ENCODE results near the gene TAC4.

DNA sequence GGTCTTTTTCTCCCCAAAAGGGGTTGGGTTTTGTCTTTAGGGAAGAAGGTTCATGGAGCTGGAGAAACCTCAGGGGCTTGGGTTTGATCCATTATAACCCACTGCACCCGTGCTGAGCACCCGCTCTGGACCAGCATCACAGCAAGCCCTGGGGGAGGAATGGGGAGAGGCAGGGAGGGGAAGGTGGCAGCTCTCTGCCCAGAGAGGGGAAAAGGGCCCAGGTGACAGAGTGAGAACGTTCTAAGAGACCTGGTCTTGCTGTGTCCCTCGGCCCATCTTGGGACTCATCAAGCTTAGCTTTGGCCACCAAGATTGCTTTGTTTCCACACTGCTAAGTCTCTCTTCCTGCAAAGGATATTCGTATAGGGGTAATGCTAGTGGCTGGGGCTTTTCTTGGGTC lies 38.2 kb upstream of the TAC4 start:
- TF ChIP-seq, protein P1, sequence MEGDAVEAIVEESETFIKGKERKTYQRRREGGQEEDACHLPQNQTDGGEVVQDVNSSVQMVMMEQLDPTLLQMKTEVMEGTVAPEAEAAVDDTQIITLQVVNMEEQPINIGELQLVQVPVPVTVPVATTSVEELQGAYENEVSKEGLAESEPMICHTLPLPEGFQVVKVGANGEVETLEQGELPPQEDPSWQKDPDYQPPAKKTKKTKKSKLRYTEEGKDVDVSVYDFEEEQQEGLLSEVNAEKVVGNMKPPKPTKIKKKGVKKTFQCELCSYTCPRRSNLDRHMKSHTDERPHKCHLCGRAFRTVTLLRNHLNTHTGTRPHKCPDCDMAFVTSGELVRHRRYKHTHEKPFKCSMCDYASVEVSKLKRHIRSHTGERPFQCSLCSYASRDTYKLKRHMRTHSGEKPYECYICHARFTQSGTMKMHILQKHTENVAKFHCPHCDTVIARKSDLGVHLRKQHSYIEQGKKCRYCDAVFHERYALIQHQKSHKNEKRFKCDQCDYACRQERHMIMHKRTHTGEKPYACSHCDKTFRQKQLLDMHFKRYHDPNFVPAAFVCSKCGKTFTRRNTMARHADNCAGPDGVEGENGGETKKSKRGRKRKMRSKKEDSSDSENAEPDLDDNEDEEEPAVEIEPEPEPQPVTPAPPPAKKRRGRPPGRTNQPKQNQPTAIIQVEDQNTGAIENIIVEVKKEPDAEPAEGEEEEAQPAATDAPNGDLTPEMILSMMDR (IDR thresholded peaks at IDR 0.05) = no peak
- no peak for TF ChIP-seq POLR2A (IDR thresholded peaks at IDR 0.05)

Measured in uterus (tissue), 2 donors.